HL-60/S4 treated with phorbol 12-myristate 13-acetate at 8.2 ng/mL for 4 days and 3 days (cell line): ENCODE measurements around the gene ZNF239.
"Not testable (repeated sequence)": the region's sequence is repeated elsewhere in the genome, so short reads cannot be mapped to it uniquely, and the experiment has no call there.

Experiments used
- in situ Hi-C: fragments of 300-500 bp; cut with MboI; formaldehyde crosslinking; loops from 2 replicates; pipeline ENCODE4 v1.15.0; 2022; ENCODE audit warnings: low sequenced_read_pairs

ZNF239 gene

DNA sequence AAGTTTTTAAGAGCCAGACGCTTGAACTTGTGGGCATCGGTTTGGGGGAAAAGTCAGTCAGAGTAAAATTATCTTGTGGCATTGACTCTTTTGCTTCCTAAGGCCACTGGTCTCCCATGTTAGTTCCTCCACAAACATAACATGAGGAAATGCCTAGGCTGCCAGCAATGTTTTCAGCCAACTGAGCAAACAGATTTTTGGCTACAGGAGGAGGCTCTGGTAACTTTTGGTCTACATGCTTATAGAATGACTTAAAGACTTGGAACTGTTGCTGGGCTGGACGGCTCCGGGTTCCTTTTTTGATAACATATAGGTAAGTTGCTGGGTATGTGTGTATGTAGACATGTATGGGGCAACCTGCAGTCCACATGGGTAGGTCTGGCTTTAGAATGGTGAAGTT lies 9.6 kb upstream of the ZNF239 start:
- in situ Hi-C loops, result no loop called here

DNA sequence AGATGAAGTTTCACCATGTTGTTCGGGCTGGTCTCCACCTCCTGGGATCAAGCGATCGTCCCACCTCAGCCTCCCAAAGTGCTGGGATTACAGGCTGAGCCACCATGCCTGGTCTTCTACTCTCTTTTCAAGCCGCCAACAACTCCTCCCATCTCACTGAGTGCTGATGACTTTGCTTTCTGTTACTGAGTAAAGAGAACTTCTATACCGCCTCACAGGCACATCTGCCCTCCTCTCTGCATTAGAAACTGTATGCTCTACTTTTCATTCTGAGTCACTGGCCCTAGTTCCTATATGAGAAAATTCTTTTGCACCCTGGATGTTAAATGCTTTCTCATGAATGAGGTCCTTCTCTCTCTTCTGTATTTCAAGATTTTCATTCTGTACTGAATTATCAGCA lies 2.2 kb upstream of the ZNF239 start:
- in situ Hi-C loops, result no loop called here

DNA sequence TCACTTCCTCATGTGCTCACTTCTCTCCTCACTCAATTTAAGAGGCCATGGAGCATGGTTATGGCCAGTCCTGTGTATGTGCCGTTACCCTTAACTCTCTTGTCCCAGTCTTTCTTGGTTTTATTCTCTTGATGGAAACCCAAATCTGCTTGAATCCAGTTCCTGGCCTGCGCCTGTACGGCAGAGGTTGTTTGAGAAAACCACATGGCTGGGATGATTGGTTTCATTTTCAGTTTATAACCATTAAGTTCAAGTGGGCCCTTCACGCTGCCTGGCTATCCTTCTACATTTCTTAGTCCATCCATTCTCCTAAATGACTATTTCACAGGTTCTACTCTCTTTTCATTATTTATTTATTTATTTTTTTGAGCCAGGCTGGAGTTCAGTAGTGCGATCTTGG lies 1.6 kb upstream of the ZNF239 start:
- in situ Hi-C loops, result no loop called here

DNA sequence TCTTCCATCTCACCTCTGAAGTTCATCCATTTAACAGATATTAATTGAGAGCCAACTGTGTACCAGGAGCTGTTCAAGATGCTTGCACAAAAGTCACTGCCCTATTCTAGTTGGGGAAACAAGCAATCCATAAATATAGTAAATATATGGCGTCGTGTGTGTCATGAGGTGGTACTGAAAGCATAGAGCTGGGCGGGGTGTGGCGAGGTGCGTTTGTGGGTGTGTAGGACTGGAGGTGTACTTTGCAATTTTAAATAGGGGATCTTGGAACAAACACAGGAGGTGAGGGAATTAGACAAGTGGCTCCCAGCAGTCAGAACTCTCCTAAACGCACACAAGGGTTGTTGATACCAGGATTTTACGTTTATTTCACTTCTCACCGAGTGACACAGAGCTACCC lies 490 bp upstream of the ZNF239 start:
- in situ Hi-C loops, result no loop called here

DNA sequence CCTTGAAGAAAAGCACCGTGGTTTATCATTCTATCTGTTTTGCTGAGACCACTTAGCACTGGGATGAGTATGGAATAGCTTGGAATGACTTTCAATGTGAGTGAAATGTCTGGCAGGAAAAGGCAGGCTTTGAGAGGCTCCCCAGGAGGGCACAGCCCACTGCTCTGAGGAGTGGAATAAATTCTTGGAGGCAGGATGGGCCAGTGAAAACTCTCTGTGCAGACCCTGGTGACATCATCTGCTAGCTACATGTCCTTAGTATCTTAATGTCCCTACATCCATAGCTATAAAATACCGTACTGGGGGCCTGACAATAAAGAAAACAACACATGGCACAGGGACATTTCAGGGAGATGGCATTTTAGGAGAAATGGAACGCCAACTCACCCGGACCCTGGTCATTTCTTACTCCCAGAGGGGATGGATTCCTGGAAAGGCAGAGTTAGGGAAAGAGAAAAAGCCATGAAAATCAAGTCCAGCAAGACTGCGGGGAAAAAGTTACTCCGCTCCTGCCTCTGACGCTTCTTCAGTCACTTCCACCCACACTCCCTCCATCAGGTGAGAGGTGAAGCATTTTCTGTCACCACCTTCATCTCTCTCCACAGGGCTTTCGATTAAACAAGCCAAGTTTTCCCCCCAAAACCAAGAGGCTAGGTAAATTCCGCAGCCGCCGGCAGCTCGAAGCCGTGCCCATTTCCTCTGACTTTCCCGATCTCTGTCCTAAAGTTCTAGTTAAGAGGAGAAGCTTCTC lies 991 bp downstream of the ZNF239 start:
- in situ Hi-C loops, result no loop called here

DNA sequence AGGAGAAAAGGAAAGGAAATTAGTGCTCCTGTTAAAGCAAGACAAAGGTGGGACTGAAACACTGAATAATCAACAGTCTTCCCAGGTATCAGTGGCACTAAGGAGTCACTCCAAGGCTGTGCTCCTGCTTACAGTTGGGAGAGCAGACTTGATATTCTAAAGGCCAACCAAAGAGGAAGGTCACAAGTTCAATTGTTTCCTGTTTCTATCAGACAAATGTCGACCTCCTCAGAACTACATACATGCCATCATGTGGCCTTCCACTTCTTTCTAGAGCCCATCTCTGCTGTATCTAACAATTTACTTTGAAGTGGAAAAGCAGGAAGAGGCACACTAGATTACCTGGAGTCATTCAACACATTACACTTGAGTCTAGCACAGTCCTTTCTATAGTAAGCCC lies 3.4 kb downstream of the ZNF239 start:
- in situ Hi-C loops, result no loop called here

DNA sequence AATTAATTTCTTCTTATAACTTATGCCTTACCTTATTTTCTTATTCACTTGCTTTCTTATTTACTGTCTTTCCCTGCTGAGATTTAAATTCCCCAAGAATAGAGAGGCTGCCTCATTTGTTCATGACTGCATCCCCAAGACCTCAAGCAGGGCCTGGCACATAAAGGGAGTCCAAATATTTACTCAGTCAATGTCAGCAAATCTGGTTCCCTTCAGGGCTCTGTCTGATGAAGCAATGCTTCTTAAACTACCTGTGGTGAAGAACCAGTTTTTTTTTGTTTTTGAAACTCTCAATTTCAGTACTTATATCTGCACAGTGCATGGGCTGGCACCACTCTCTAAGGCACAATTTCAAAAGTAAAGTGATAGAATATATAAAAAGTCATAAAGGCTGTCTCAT lies 4.7 kb downstream of the ZNF239 start:
- in situ Hi-C loops, result no loop called here

DNA sequence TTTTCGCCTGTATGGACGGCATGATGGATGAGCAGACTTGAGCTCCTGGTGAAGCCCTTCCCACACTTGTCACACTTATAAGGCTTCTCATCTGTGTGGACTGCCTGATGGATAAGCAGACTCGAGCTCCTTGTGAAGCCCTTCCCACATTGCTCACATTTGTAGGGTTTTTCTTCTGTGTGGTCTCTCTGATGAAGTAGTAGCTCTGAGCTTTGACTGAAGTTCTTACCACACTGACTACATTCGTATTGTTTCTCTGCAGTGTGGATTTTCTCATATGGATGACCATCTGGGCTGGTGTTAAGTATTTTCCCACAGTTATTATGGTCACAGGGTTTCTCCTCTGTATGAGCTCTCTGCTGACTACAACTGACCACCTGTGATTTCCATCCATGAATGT lies 17.2 kb downstream of the ZNF239 start:
- in situ Hi-C loops, result no loop called here

DNA sequence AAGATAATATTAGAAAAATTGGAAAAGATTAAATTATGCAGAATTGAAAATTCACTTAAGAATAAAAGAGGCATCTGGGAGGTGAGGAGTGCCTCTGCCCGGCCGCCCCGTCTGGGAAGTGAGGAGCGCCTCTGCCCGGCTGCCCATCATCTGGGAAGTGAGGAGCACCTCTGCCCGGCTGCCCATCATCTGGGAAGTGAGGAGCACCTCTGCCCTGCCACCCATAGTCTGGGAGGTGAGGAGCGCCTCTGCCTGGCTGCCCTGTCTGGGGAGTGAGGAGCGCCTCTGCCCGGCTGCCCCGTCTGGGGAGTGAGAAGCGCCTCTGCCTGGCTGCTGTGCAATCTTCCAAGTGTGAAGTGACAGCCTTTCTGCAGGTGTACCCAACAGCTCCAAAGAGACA lies 30.7 kb downstream of the ZNF239 start:
- in situ Hi-C loops, result not testable (repeated sequence)

DNA sequence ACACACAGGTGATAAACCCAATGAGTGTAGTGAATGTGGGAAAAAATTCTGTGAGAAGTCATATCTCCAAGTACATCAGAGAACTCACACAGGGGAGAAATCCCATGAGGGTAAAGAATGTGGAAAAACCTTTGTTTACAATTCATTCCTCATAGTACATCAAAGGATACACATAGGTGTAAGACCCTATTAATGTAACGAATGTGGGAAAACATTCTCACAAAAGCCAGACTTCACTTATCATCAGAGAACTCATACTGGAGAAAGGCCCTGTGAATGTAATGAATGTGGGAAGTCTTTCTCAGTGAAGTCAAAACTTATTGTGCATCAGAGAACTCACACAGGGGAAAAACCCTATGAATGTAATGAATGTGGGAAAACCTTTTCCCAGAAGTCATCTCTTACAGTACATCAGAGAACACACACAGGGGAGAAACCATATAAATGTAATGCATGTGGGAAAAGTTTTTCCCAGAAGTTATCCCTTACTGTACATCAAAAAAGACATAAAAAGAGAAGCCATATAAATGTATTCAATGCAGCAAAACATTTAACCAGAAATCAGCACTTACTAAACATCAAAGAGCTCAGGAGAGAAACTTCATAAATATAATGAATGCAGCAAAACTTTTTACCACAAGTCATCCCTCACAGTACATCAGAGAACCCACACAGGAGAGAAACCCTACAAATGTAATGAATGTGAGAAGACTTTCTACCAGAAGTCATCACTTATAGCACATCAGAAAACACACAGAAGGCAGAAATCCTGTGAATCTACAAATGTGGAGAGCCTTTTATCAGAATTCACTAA lies 49.8 kb downstream of the ZNF239 start:
- in situ Hi-C loops, result no loop called here
